SK-N-SH (cell line): ENCODE measurements around the gene KIF1C. TPM values are rescaled to one million over a fixed set of nuclear protein-coding genes. Genes with fewer than 3 reads are reported as not detected.

Experiments
- CTCF ChIA-PET: fragments of 300-600, 350-600 bp; formaldehyde crosslinking; extraction: SDS; loops from one replicate; lab custom pipeline; 2021; lab: Yijun Ruan, JAX
- POLR2A ChIA-PET: fragments of 350-600 bp; sonication (Branson Sonifier 250); formaldehyde crosslinking; extraction: SDS; loops from one replicate; lab custom pipeline; 2020; ENCODE audit warnings: antibody characterized with exemption, inconsistent platforms; lab: Yijun Ruan, JAX
- DNase-seq: peaks from one replicate; pipeline ENCODE4 v3.0.0; 2012
- H2AFZ ChIP-seq: fragments of 200-600 bp; sonication (generic); 2 replicates; pipeline ENCODE4 v1.8.1; 2016; ENCODE audit warnings: antibody characterized with exemption, mild to moderate bottlenecking, low read depth
- H3F3A ChIP-seq: fragments of 200-600 bp; sonication (generic); replicated peaks from 2 replicates; pipeline ENCODE3; 2016; ENCODE audit warnings: antibody characterized with exemption, mild to moderate bottlenecking; ENCODE audit not compliant: insufficient read depth
- H3K27ac ChIP-seq, 2 experiments: fragments of 200-500 bp in 1 of 2; fragments of 200-600 bp in 1 of 2; sonication (Bioruptor generic) in 1 of 2; sonication (generic), shearing (Covaris generic) in 1 of 2; 2 replicates each; pipeline versions ENCODE4 v1.5.1 to v1.6.1; 2014 to 2016; ENCODE audit warnings: low read depth in 2 of 2, inconsistent platforms in 1 of 2, low read length in 1 of 2, mild to moderate bottlenecking in 1 of 2, mixed read lengths in 1 of 2
- H3K27me3 ChIP-seq: fragments of 200-600 bp; sonication (generic), shearing (Covaris generic); 2 replicates; pipeline ENCODE4 v1.6.1; 2016; ENCODE audit warnings: mixed run types; ENCODE audit not compliant: insufficient read depth
- H3K36me3 ChIP-seq, 2 experiments: fragments of 200-500 bp in 1 of 2; fragments of 200-600 bp in 1 of 2; sonication (Bioruptor generic) in 1 of 2; sonication (generic) in 1 of 2; replicated peaks in 1 of 2; 2 replicates each; pipeline versions ENCODE3 to v1.5.1; 2014 to 2016; ENCODE audit warnings: low read length in 1 of 2, mild to moderate bottlenecking in 1 of 2; ENCODE audit not compliant: insufficient read depth in 2 of 2, control insufficient read depth in 1 of 2
- H3K4me1 ChIP-seq, 2 experiments: fragments of 200-500 bp in 1 of 2; fragments of 200-600 bp in 1 of 2; sonication (Bioruptor generic) in 1 of 2; sonication (generic), shearing (Covaris generic) in 1 of 2; 2 replicates each; pipeline versions ENCODE4 v1.5.1 to v1.6.1; 2014 to 2016; ENCODE audit warnings: low read depth in 1 of 2, low read length in 1 of 2, mixed run types in 1 of 2; ENCODE audit not compliant: insufficient read depth in 2 of 2, control insufficient read depth in 1 of 2
- H3K4me2 ChIP-seq: fragments of 200-600 bp; sonication (generic), shearing (Covaris generic); 2 replicates; pipeline ENCODE4 v1.6.1; 2017; ENCODE audit warnings: mixed run types
- H3K4me3 ChIP-seq, 2 experiments: fragments of 200-500 bp in 1 of 2; fragments of 200-600 bp in 1 of 2; sonication (Bioruptor generic) in 1 of 2; sonication (generic), shearing (Covaris generic) in 1 of 2; 2 replicates each; pipeline versions ENCODE4 v1.5.1 to v1.8.1; 2014 to 2016; ENCODE audit warnings: low read depth in 2 of 2, inconsistent platforms in 1 of 2, low read length in 1 of 2, mild to moderate bottlenecking in 1 of 2, mixed read lengths in 1 of 2, moderate library complexity in 1 of 2
- H3K79me2 ChIP-seq: fragments of 200-600 bp; sonication (generic); 2 replicates; pipeline ENCODE4 v1.8.1; 2017; ENCODE audit warnings: mild to moderate bottlenecking; ENCODE audit not compliant: insufficient read depth
- H3K9ac ChIP-seq: fragments of 200-600 bp; sonication (generic); 2 replicates; pipeline ENCODE4 v1.6.1; 2017; ENCODE audit warnings: mixed run types
- H3K9me2 ChIP-seq: fragments of 200-600 bp; sonication (generic); 2 replicates; pipeline ENCODE4 v1.6.1; 2017; ENCODE audit warnings: mixed run types
- H3K9me3 ChIP-seq: fragments of 200-600 bp; sonication (generic); 2 replicates; pipeline ENCODE4 v1.6.1; 2017; ENCODE audit warnings: mixed run types, mild to moderate bottlenecking, moderate library complexity
- H4K20me1 ChIP-seq: fragments of 200-600 bp; sonication (generic); 2 replicates; pipeline ENCODE4 v1.6.1; 2017; ENCODE audit warnings: mild to moderate bottlenecking, mixed run types; ENCODE audit not compliant: insufficient read depth
- CHD2 ChIP-seq: fragments of 150-350 bp; IDR thresholded peaks from 2 replicates; pipeline ENCODE4 v1.6.1; 2018; ENCODE audit warnings: low read length; ENCODE audit not compliant: partially characterized antibody
- ELF1 ChIP-seq: IDR thresholded peaks from 2 replicates; pipeline ENCODE4 v1.4.0; 2012
- EP300 ChIP-seq, 2 experiments: IDR thresholded peaks; 2 replicates each; pipeline versions ENCODE4 v1.4.0 to v1.6.1; 2012; ENCODE audit warnings: borderline replicate concordance in 1 of 2, low read depth in 1 of 2, low read length in 1 of 2
- FOXM1 ChIP-seq: IDR thresholded peaks from 2 replicates; pipeline ENCODE4 v1.4.0; 2012; ENCODE audit warnings: low read depth, mild to moderate bottlenecking
- GABPA ChIP-seq: IDR thresholded peaks from 2 replicates; pipeline ENCODE4 v1.4.0; 2012; ENCODE audit warnings: low read depth, mild to moderate bottlenecking
- JUND ChIP-seq: IDR thresholded peaks from 2 replicates; pipeline ENCODE4 v1.4.0; 2012
- MEF2A ChIP-seq: IDR thresholded peaks from 2 replicates; pipeline ENCODE4 v1.4.0; 2012; ENCODE audit warnings: low read depth, borderline replicate concordance
- MXI1 ChIP-seq: IDR thresholded peaks from 2 replicates; pipeline ENCODE4 v1.6.1; 2012; ENCODE audit warnings: mild to moderate bottlenecking, low read depth, low read length, improper control_type of control experiment
- NFIC ChIP-seq: IDR thresholded peaks from 2 replicates; pipeline ENCODE4 v1.4.0; 2012; ENCODE audit warnings: borderline replicate concordance
- NRF1 ChIP-seq: IDR thresholded peaks from 2 replicates; pipeline ENCODE4 v1.6.1; 2012; ENCODE audit warnings: low read depth, mild to moderate bottlenecking, low read length
- POLR2AphosphoS5 ChIP-seq: IDR thresholded peaks from 2 replicates; pipeline ENCODE4 v1.6.1; 2012; ENCODE audit warnings: low read depth, low read length
- REST ChIP-seq: IDR thresholded peaks from 2 replicates; pipeline ENCODE4 v1.6.1; 2012; ENCODE audit warnings: mild to moderate bottlenecking, low read depth, low read length, moderate library complexity
- RFX5 ChIP-seq: IDR thresholded peaks from 2 replicates; pipeline ENCODE4 v1.6.1; 2012; ENCODE audit warnings: mild to moderate bottlenecking, improper control_type of control experiment, low read length
- SIN3A ChIP-seq: IDR thresholded peaks from 2 replicates; pipeline ENCODE4 v1.6.1; 2012; ENCODE audit warnings: low read depth, mild to moderate bottlenecking, low read length, moderate library complexity, borderline replicate concordance
- SMC3 ChIP-seq: IDR thresholded peaks from 2 replicates; pipeline ENCODE4 v1.6.1; 2012; ENCODE audit warnings: low read depth, low read length, improper control_type of control experiment
- TAF1 ChIP-seq: IDR thresholded peaks from 2 replicates; pipeline ENCODE4 v1.6.1; 2012; ENCODE audit warnings: low read depth, mild to moderate bottlenecking, low read length, moderate library complexity, borderline replicate concordance
- WGBS: methylation state at CpG from one replicate; pipeline ENCODE4 v1.1.6; 2017; ENCODE audit warnings: low lambda C conversion rate; 5-methylcytosine and 5-hydroxymethylcytosine counted together
- polyA plus RNA-seq, 3 experiments: library from polyadenylated mRNA; depleted of rRNA; stranded (reverse); fragments of >200 nt; gene quantifications; 2 replicates each; pipeline ENCODE4 v1.2.3, GENCODE V29; 2012
- TF ChIP-seq, protein P1 (sequence below): IDR thresholded peaks from 2 replicates; pipeline ENCODE4 v1.4.0; 2012; ENCODE audit warnings: low read depth, borderline replicate concordance
- TF ChIP-seq, protein P2 (sequence below): IDR thresholded peaks from 2 replicates; pipeline ENCODE4 v1.4.0; 2012; ENCODE audit warnings: low read depth

The KIF1C gene
- polyA plus RNA-seq, 1 of the 3 experiments (the other 2 are of a cell fraction): 58.2 TPM

DNA sequence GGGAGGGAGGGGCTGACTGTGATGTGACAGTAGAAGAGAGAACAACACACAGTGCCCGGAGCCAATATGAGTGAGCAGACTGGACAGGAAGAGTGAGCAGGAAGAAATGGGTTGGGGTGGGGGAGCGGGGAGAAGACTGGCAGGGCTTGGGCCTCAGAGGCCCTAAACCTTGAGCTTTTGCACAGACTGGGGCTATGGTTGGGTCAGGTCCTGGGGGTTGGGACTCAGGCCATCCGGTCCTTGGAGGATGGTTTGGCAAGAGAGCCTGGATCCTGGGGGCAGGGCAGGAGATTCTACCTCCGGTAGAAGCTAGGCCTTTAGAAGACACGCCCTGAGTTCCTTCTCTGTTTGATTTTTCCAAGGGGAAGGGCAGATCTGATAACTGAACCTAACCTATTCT is 11.3 kb upstream of the KIF1C start:
- DNase-seq: no peak
- Histone ChIP-seq H3K9me3 (no peaks in the 10 kb centered on the region), H3K27me3 (no peaks in the 10 kb centered on the region), H3K4me1 (peaks cover 7 to 18% of the 10 kb centered on the region in 2 experiments; a peak in 2 of 4 replicates), H3K79me2 (peaks cover 3% of the 10 kb centered on the region; the same call in 1 of the 2 replicates), H4K20me1 (no peaks in the 10 kb centered on the region), H3K9ac (peak overlapping the region; percentile 75), H3K9me2 (no peaks in the 10 kb centered on the region), H3K4me3 (peak overlapping the region; percentile 83 to 96), H3K4me2 (peak overlapping the region; percentile 92), H2AFZ (peak overlapping the region; percentile 90), H3K27ac (peak overlapping the region; percentile 9 to 18; a peak in 1 of 4 replicates), H3F3A (peaks cover 4% of the 10 kb centered on the region), H3K36me3 (peaks cover 0 to 9% of the 10 kb centered on the region in 2 experiments)
- POLR2A ChIA-PET: interaction anchor here (0.9 to 1.4 kb wide), 3 partner anchors 8 to 39 kb away, joined by 3 to 5 read pairs (median 4); partner anchors contain the start of gene SPAG7
- 85% methylated on average over 5 of the region's 5 CpGs for WGBS
- CTCF ChIA-PET: interaction anchor here (0.9 to 5.7 kb wide), 18 partner anchors 8 to 197 kb away, joined by 3 to 54 read pairs (median 6); partner anchors contain the start of genes ENO3, GP1BA, INCA1 and KIF1C
- TF ChIP-seq RFX5 (no peak), JUND (no peak), NFIC (no peak), SIN3A (no peak), REST (no peak), FOXM1 (no peak), GABPA (no peak), EP300 (IDR thresholded peaks at IDR 0.05; ENCODE audit: borderline replicate concordance in 1 of 2, low read depth in 1 of 2, low read length in 1 of 2) (no peak), POLR2AphosphoS5 (no peak)
- TF ChIP-seq, protein P1, sequence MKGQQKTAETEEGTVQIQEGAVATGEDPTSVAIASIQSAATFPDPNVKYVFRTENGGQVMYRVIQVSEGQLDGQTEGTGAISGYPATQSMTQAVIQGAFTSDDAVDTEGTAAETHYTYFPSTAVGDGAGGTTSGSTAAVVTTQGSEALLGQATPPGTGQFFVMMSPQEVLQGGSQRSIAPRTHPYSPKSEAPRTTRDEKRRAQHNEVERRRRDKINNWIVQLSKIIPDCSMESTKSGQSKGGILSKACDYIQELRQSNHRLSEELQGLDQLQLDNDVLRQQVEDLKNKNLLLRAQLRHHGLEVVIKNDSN: no peak

DNA sequence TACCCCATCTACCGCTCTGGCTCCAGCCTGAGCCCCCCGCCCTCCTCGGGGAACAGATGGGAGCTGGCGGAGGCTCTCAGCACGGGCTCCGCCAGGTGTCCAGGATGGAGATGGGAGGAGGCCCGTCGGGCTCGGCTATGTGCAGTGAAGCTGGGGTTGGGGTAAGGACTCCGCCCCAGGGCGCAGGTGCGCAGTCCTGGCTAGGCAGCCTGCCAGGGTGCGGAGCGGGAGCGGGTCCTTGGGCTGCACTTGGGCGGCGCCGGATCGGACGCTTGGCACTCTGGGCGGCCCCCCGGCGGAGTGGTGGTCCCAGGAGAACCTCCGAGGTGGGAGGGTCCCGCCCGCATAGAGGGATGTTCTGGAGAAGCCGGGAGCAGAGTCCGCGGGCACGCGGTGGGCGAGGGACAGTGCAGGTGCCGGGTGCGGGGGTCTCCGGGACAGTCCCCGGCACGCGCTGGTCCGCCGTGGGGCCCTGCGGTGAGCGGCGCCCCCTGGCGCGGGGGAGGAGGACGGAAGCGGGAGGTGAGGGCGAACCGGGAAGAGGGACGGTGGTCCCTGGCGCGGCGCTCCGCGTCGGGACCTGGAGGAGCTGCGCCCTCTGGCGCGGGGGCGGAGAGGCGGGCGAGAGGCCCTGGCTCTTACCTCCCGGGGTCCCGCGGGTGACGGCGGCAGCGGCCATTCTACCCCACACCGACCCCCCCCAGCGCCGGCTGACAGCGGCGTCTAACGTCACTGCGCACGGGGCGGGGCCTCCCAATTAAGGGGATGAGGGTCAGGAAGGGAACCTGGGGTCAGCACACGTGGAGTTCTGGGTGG is 10.6 kb upstream of the KIF1C start, which contains the start of gene CAMTA2:
CAMTA2 (minus strand) TSS at position 725 of the 816 bp plus-strand sequence. CDS start 1,453 bp downstream, outside the sequence.
- H3K9ac ChIP-seq: peak within 1 kb of the TSS; percentile 75
- peaks cover 9% of the 10 kb centered on the region for H3F3A ChIP-seq
- ChIA-PET POLR2A (interaction anchor here (0.9 to 1.4 kb wide), 3 partner anchors 9 to 39 kb away, joined by 3 to 5 read pairs (median 4); partner anchors contain the start of gene SPAG7), CTCF (interaction anchor here (0.7 to 5.7 kb wide), 29 partner anchors 8 to 197 kb away, joined by 3 to 54 read pairs (median 5); partner anchors contain the start of genes CHRNE, ENO3, GP1BA and INCA1)
- peak within 1 kb of the TSS; percentile 90 for H2AFZ ChIP-seq
- H3K4me1 ChIP-seq: peaks cover 7 to 18% of the 10 kb centered on the region in 2 experiments; a peak in 2 of 4 replicates
- peak within 1 kb of the TSS; percentile 83 to 96 for H3K4me3 ChIP-seq
- 16% methylated on average over 15 of the region's 78 CpGs for WGBS
- H3K9me2 ChIP-seq: no peaks in the 10 kb centered on the region
- no peaks in the 10 kb centered on the region for H3K27me3 ChIP-seq
- no peaks in the 10 kb centered on the region for H4K20me1 ChIP-seq
- H3K9me3 ChIP-seq: no peaks in the 10 kb centered on the region
- peaks cover 3% of the 10 kb centered on the region; the same call in 1 of the 2 replicates for H3K79me2 ChIP-seq
- H3K36me3 ChIP-seq: peaks cover 0 to 8% of the 10 kb centered on the region in 2 experiments
- H3K4me2 ChIP-seq: peak within 1 kb of the TSS; percentile 92
- peak; percentile 94 for DNase-seq
- H3K27ac ChIP-seq: peak within 1 kb of the TSS; percentile 41 to 74; a peak in 2 of 4 replicates
- TF ChIP-seq MXI1 (peak; percentile 95), NRF1 (peak; percentile 43; the same call in 1 of the 2 replicates), TAF1 (no peak; the same call in 1 of the 2 replicates), ELF1 (no peak; the same call in 1 of the 2 replicates), EP300 (IDR thresholded peaks at IDR 0.05; ENCODE audit: borderline replicate concordance in 1 of 2, low read depth in 1 of 2, low read length in 1 of 2) (no peak), POLR2AphosphoS5 (peak; percentile 71; the same call in 1 of the 2 replicates), SMC3 (peak; percentile 29; the same call in 1 of the 2 replicates), FOXM1 (peak; percentile 31; the same call in 1 of the 2 replicates), MEF2A (no peak), JUND (no peak), CHD2 (no peak)
- TF ChIP-seq, protein P1: 0 out of 2 replicates have a peak, but pooled peaks have one; percentile 21
- TF ChIP-seq, protein P2, sequence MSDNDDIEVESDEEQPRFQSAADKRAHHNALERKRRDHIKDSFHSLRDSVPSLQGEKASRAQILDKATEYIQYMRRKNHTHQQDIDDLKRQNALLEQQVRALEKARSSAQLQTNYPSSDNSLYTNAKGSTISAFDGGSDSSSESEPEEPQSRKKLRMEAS: peak; percentile 93; the same call in 1 of the 2 replicates
